Measurements from ENCODE around the gene EYA4. TPM values are rescaled to one million over a fixed set of nuclear protein-coding genes. Genes with fewer than 3 reads are reported as not detected.

EYA4 gene
- total and polyA plus RNA-seq, 2 donors (not counting 1 experiment from before 2014, with no cell fraction given), result 4.6 to 38.0 TPM

DNA sequence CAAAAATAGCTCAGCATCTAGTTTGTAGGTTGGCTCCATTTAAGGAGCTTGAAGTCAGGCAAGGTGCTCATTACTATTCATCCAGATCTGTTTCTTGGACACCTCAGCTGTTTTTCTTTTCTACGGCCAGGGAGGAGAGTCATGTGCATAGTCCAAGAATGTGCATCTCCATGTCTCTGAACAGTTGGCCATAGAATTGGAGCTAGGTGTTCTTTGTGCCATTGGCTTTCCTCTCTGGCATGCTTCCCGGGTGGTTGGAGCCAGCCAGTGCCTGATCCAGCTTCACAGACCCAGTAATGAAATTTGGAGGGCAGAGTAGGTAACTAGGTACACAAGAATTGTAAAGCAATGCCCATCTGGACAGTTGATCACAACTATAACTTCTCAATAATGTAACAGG lies 21.6 kb downstream of the EYA4 start:
- Histone ChIP-seq H3K27ac (ENCODE audit: insufficient read depth, low read length) (no peak overlapping the region), H2AFZ (ENCODE audit: low read length) (no peak overlapping the region), H3K36me3 (ENCODE audit: control insufficient read depth, insufficient read depth, low read length) (no peaks in the 10 kb centered on the region), H3K4me2 (ENCODE audit: extremely low read depth, insufficient read depth, low read length) (no peak overlapping the region), H3K9ac (ENCODE audit: insufficient read depth, low read length) (no peak overlapping the region), H3K4me1 (ENCODE audit: control insufficient read depth, extremely low read depth, insufficient read depth, low read length) (no peaks in the 10 kb centered on the region), H4K20me1 (ENCODE audit: control insufficient read depth, extremely low read depth, insufficient read depth, low read length) (no peaks in the 10 kb centered on the region), H3K79me2 (ENCODE audit: control insufficient read depth, insufficient read depth, low read length) (no peaks in the 10 kb centered on the region), H3K9me3 (ENCODE audit: control insufficient read depth, insufficient read depth, low read depth, low read length) (no peaks in the 10 kb centered on the region), H3K4me3 (replicated peaks in 1 of 4; ENCODE audit: control extremely low read depth in 1 of 4, insufficient read depth in 1 of 4, low read depth in 3 of 4, low read length in 4 of 4) (no peak overlapping the region), H3K27me3 (ENCODE audit: control insufficient read depth, insufficient read depth, low read length) (no peaks in the 10 kb centered on the region)
- DNase-seq (ENCODE audit: low read depth in 2 of 2), result no peak
- TF ChIP-seq EZH2 (IDR thresholded peaks at IDR 0.05; ENCODE audit: low read length, missing control alignments), result no peak
- TF ChIP-seq, protein P1, sequence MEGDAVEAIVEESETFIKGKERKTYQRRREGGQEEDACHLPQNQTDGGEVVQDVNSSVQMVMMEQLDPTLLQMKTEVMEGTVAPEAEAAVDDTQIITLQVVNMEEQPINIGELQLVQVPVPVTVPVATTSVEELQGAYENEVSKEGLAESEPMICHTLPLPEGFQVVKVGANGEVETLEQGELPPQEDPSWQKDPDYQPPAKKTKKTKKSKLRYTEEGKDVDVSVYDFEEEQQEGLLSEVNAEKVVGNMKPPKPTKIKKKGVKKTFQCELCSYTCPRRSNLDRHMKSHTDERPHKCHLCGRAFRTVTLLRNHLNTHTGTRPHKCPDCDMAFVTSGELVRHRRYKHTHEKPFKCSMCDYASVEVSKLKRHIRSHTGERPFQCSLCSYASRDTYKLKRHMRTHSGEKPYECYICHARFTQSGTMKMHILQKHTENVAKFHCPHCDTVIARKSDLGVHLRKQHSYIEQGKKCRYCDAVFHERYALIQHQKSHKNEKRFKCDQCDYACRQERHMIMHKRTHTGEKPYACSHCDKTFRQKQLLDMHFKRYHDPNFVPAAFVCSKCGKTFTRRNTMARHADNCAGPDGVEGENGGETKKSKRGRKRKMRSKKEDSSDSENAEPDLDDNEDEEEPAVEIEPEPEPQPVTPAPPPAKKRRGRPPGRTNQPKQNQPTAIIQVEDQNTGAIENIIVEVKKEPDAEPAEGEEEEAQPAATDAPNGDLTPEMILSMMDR (conservative IDR thresholded peaks at IDR 0.05 in 1 of 2, IDR thresholded peaks at IDR 0.05 in 1 of 2; ENCODE audit: low read depth in 1 of 2, low read length in 2 of 2), result no peak

DNA sequence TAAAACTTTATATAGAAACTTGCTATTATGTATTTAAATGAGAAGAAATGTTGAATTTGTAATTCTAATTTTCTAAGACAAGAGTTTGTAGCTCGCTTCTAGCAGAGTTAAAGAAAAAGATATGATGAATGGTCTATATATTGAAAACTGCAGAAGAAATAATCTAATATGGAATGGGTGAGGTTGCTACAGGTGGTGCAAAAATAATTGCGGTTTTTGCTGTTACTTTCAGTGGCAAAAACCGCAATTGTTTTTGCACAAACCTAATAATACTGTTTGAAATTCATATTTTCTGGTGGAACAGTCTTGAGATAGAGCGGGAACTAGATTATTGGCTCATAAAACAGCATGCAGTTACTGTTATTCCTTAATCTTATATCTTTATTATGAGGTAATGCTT lies 23.9 kb downstream of the EYA4 start:
- Histone ChIP-seq H3K4me3 (replicated peaks in 1 of 4; ENCODE audit: control extremely low read depth in 1 of 4, insufficient read depth in 1 of 4, low read depth in 3 of 4, low read length in 4 of 4) (no peak overlapping the region), H3K9me3 (ENCODE audit: control insufficient read depth, insufficient read depth, low read depth, low read length) (no peaks in the 10 kb centered on the region), H2AFZ (ENCODE audit: low read length) (no peak overlapping the region), H3K79me2 (ENCODE audit: control insufficient read depth, insufficient read depth, low read length) (no peaks in the 10 kb centered on the region), H3K36me3 (ENCODE audit: control insufficient read depth, insufficient read depth, low read length) (no peaks in the 10 kb centered on the region), H3K4me2 (ENCODE audit: extremely low read depth, insufficient read depth, low read length) (no peak overlapping the region), H3K9ac (ENCODE audit: insufficient read depth, low read length) (no peak overlapping the region), H4K20me1 (ENCODE audit: control insufficient read depth, extremely low read depth, insufficient read depth, low read length) (no peaks in the 10 kb centered on the region), H3K27ac (ENCODE audit: insufficient read depth, low read length) (no peak overlapping the region), H3K27me3 (ENCODE audit: control insufficient read depth, insufficient read depth, low read length) (no peaks in the 10 kb centered on the region), H3K4me1 (ENCODE audit: control insufficient read depth, extremely low read depth, insufficient read depth, low read length) (no peaks in the 10 kb centered on the region)
- no peak for DNase-seq (ENCODE audit: low read depth in 2 of 2)
- TF ChIP-seq, protein P1 (conservative IDR thresholded peaks at IDR 0.05 in 1 of 2, IDR thresholded peaks at IDR 0.05 in 1 of 2; ENCODE audit: low read depth in 1 of 2, low read length in 2 of 2), result no peak
- TF ChIP-seq EZH2 (IDR thresholded peaks at IDR 0.05; ENCODE audit: low read length, missing control alignments), result no peak

DNA sequence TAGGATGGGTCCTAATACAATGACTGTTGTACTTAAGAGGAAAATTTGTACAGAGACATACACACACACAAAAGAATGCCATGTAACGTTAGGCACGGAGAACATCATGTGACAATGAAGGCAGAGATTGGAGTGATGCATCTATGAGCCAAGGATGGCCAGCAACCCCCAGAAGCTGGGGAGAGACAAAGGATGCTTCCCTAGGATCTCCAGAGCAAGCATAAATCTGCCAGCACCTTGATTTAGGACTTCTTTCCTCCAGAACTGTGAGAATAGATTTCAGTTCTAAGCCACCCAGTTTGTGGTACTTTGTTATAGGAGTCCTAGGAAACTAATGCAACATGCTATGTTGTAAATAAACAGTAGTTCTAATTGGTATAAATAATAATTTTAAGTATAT lies 25.0 kb downstream of the EYA4 start:
- no peaks in the 10 kb centered on the region for H3K4me1 ChIP-seq (ENCODE audit: control insufficient read depth, extremely low read depth, insufficient read depth, low read length)
- TF ChIP-seq EZH2 (IDR thresholded peaks at IDR 0.05; ENCODE audit: low read length, missing control alignments), result no peak
- TF ChIP-seq, protein P1 (conservative IDR thresholded peaks at IDR 0.05 in 1 of 2, IDR thresholded peaks at IDR 0.05 in 1 of 2; ENCODE audit: low read depth in 1 of 2, low read length in 2 of 2), result no peak
- no peak for DNase-seq (ENCODE audit: low read depth in 2 of 2)

More for the DNA sequence above, 25.0 kb downstream of the EYA4 start:
- Histone ChIP-seq H3K4me2 (ENCODE audit: extremely low read depth, insufficient read depth, low read length) (no peak overlapping the region), H3K36me3 (ENCODE audit: control insufficient read depth, insufficient read depth, low read length) (no peaks in the 10 kb centered on the region), H2AFZ (ENCODE audit: low read length) (no peak overlapping the region), H4K20me1 (ENCODE audit: control insufficient read depth, extremely low read depth, insufficient read depth, low read length) (no peaks in the 10 kb centered on the region), H3K27ac (ENCODE audit: insufficient read depth, low read length) (no peak overlapping the region), H3K9ac (ENCODE audit: insufficient read depth, low read length) (no peak overlapping the region), H3K4me3 (replicated peaks in 1 of 4; ENCODE audit: control extremely low read depth in 1 of 4, insufficient read depth in 1 of 4, low read depth in 3 of 4, low read length in 4 of 4) (no peak overlapping the region), H3K79me2 (ENCODE audit: control insufficient read depth, insufficient read depth, low read length) (no peaks in the 10 kb centered on the region), H3K27me3 (ENCODE audit: control insufficient read depth, insufficient read depth, low read length) (no peaks in the 10 kb centered on the region), H3K9me3 (ENCODE audit: control insufficient read depth, insufficient read depth, low read depth, low read length) (no peaks in the 10 kb centered on the region)
